Neutrophil (primary cell): ENCODE results near the gene COG2.

Experiments
- H3K27ac ChIP-seq: fragments of 200-600 bp; sonication (generic); 2 replicates; pipeline ENCODE4 v1.5.1; 2016; ENCODE audit warnings: mild to moderate bottlenecking, moderate library complexity
- H3K27me3 ChIP-seq: fragments of 200-600 bp; sonication (generic); 2 replicates; pipeline ENCODE4 v1.6.0; 2016; ENCODE audit warnings: mild to moderate bottlenecking
- H3K36me3 ChIP-seq: fragments of 200-600 bp; sonication (generic); 2 replicates; pipeline ENCODE4 v1.5.1; 2017
- H3K4me1 ChIP-seq, 2 experiments: fragments of 200-600 bp in 1 of 2; sonication (generic) in 1 of 2; 1 replicate in 1 of 2; 2 replicates in 1 of 2; pipeline versions ENCODE4 v1.5.1 to v1.6.1; 2013 to 2016; ENCODE audit warnings: low read depth in 1 of 2, low read length in 1 of 2, mild to moderate bottlenecking in 1 of 2, moderate library complexity in 1 of 2; ENCODE audit not compliant: control insufficient read depth in 1 of 2, insufficient read depth in 1 of 2
- H3K4me3 ChIP-seq, 2 experiments: fragments of 200-600 bp in 1 of 2; sonication (generic) in 1 of 2; 1 replicate in 1 of 2; 2 replicates in 1 of 2; pipeline ENCODE4 v1.5.1; 2013 to 2016; ENCODE audit warnings: low read depth in 1 of 2, low read length in 1 of 2, mild to moderate bottlenecking in 1 of 2, moderate library complexity in 1 of 2
- H3K9me3 ChIP-seq: fragments of 200-600 bp; sonication (generic); 2 replicates; pipeline ENCODE4 v1.5.1; 2016
- TF ChIP-seq, protein P1 (sequence below): fragments of 200-600 bp; sonication (generic); IDR thresholded peaks from 2 replicates; pipeline ENCODE4 v1.5.1; 2016; ENCODE audit warnings: antibody characterized with exemption

COG2 gene

DNA sequence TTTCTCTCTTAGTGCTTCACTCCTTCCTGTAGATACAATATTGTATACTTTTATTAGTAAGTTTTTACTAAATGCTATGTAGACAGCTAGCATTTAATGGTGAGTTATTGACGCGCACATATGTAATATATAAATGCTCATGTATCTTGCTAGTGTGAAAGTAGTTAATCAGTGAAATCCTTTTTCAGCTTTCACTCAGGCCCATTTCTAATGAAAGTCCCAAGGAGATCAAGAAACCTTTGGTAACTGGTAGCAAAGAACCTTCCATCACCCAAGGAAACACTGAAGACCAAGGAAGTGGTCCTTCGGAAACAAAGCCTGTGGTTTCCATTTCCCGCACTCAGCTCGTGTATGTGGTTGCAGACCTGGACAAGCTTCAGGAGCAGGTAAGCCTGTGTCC lies 44.5 kb downstream of the COG2 start:
- Histone ChIP-seq H3K36me3 (peaks cover 94% of the 10 kb centered on the region), H3K4me3 (no peak overlapping the region), H3K9me3 (no peaks in the 10 kb centered on the region), H3K4me1 (no peaks in the 10 kb centered on the region), H3K27ac (no peak overlapping the region), H3K27me3 (no peaks in the 10 kb centered on the region)
- TF ChIP-seq, protein P1, sequence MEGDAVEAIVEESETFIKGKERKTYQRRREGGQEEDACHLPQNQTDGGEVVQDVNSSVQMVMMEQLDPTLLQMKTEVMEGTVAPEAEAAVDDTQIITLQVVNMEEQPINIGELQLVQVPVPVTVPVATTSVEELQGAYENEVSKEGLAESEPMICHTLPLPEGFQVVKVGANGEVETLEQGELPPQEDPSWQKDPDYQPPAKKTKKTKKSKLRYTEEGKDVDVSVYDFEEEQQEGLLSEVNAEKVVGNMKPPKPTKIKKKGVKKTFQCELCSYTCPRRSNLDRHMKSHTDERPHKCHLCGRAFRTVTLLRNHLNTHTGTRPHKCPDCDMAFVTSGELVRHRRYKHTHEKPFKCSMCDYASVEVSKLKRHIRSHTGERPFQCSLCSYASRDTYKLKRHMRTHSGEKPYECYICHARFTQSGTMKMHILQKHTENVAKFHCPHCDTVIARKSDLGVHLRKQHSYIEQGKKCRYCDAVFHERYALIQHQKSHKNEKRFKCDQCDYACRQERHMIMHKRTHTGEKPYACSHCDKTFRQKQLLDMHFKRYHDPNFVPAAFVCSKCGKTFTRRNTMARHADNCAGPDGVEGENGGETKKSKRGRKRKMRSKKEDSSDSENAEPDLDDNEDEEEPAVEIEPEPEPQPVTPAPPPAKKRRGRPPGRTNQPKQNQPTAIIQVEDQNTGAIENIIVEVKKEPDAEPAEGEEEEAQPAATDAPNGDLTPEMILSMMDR: no peak

DNA sequence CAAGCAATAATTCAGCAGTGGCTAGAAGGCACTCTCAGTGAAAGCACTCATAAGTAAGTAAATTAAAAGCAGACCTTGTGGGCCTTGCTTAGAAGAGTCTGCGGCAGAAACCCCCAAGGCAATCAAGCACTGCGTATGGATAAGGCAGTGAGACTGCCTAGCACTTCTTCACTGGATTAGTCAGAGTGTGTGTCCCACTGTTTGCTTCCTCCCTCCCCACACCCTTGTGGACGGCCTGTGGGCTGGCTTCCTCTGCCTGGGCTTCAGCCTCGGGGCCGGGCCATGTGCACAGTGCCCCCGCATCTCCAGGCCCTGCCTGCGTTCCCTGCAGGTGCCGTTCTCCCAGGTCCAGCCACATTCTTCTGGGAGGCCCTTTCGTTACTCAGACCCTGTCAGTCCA lies 47.8 kb downstream of the COG2 start:
- TF ChIP-seq, protein P1: no peak
- no peak overlapping the region for H3K27ac ChIP-seq
- peaks cover 90% of the 10 kb centered on the region for H3K36me3 ChIP-seq

DNA sequence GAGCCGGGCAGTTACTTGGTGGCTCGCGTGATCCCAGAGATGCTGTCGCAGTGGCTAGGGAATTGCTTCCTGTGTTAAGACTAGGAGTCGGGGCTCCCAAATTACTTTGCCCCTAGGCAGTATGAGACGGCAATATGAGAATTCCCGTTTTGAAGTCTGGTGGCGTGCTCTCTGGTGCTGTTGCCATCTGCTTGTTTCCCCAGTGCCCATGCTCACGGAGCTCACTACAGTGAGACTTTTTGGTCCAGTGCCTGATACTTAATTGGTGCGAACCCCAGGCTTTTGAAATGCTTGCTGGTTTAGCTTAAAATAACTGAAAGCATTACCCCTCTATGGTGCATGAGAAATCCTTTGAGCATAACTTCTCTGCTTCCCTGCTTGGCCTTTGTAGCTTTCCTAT lies 49.3 kb downstream of the COG2 start:
- no peaks in the 10 kb centered on the region for H3K9me3 ChIP-seq
- peaks cover 75% of the 10 kb centered on the region for H3K36me3 ChIP-seq
- no peak overlapping the region for H3K4me3 ChIP-seq
- H3K27me3 ChIP-seq: no peaks in the 10 kb centered on the region
- no peaks in the 10 kb centered on the region for H3K4me1 ChIP-seq
- no peak overlapping the region for H3K27ac ChIP-seq
- TF ChIP-seq, protein P1: no peak

More for the DNA sequence above, 47.8 kb downstream of the COG2 start:
- H3K4me1 ChIP-seq: no peaks in the 10 kb centered on the region
- H3K4me3 ChIP-seq: no peak overlapping the region
- no peaks in the 10 kb centered on the region for H3K9me3 ChIP-seq
- H3K27me3 ChIP-seq: no peaks in the 10 kb centered on the region

DNA sequence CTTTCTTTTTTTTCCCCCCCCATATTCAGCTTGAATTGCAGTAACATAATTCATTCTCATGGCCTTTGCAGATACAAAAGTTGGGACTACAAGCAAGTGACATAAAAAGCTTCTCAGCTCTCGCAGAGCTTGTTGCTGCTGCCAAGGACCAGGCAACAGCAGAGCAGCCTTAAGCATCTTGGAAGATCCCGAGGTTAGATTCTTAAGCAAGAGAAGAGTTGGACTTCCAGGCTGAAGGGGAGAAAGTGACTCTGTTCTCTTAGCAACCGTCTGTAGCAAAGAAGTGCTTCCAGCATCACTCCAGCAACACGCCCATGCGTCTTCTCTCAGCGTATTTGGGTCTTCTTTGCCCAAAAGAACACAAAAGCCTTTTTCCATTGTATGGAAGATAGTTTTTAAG lies 50.9 kb downstream of the COG2 start:
- Histone ChIP-seq H3K27me3 (no peaks in the 10 kb centered on the region), H3K27ac (no peak overlapping the region), H3K36me3 (peaks cover 59% of the 10 kb centered on the region), H3K4me3 (no peak overlapping the region), H3K9me3 (no peaks in the 10 kb centered on the region), H3K4me1 (no peaks in the 10 kb centered on the region)
- TF ChIP-seq, protein P1: no peak

DNA sequence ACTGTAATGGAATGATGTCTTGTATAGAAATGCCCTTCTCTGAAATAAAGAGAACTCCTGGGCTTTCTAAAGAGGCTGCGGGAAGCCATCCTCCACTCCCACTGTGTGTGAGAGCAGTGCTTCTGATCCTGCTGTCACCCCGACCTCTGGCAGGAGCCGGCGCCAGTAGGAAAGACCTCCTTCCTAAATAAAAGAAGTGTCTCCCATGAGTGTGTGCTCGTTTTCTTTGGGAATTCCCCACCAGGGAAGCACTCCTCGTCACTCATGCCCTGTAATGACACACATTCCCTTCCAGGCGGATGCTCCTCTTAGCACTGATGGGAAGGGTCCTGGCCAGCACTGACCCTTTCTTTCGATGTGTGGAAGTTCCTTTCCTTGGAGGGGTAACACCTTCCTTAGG lies 51.5 kb downstream of the COG2 start:
- TF ChIP-seq, protein P1: no peak
- Histone ChIP-seq H3K4me3 (no peak overlapping the region), H3K27ac (no peak overlapping the region), H3K27me3 (no peaks in the 10 kb centered on the region), H3K9me3 (no peaks in the 10 kb centered on the region), H3K4me1 (no peaks in the 10 kb centered on the region), H3K36me3 (peaks cover 53% of the 10 kb centered on the region)

DNA sequence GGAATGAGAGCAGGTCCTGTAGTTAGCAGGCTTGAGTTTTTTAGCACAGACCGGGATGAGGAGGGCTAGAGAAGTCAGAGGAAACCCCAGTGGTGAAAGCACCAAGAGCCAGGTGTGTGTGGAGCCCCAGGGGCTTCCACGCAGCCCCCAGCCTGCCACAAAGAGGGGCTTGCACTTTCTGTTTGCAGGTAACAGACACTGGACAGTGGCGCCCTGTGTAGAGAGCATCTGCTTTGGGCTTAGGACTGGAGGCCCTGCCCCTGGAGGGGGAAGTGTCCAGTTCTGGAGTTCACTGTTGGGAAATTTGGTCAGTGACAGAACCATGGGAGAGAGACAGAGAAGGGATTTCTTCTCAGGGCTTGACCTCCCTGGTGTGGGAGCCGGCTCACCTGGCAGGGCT lies 52.2 kb downstream of the COG2 start:
- no peaks in the 10 kb centered on the region for H3K9me3 ChIP-seq

More for the DNA sequence above, 52.2 kb downstream of the COG2 start:
- Histone ChIP-seq H3K36me3 (peaks cover 48% of the 10 kb centered on the region), H3K27me3 (no peaks in the 10 kb centered on the region), H3K4me3 (no peak overlapping the region), H3K27ac (no peak overlapping the region), H3K4me1 (no peaks in the 10 kb centered on the region)
- TF ChIP-seq, protein P1: no peak
